ENCODE data around the gene MON1A.
"Not testable (repeated sequence)": the region's sequence is repeated elsewhere in the genome, so short reads cannot be mapped to it uniquely, and the experiment has no call there.

MON1A gene

DNA sequence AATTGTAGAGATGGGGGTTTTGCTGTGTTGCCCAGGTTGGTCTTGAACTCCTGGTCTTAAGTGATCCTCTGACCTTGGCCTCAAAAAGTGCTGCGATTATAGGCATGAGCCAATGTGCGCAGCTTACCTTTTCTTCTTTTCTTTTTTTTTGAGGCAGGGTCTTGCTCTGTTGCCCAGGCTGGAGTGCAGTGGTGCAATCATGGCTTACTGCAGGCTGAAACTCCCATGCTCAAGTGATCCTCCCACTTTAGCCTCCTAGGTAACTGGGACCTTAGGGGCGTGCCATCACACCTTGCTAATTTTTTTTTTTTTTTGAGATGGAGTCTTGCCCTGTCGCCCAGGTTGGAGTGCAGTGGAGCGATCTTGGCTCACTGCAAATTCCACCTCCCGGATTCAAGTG is 23.3 kb upstream of the MON1A start:
- TF ChIP-seq, protein P1, sequence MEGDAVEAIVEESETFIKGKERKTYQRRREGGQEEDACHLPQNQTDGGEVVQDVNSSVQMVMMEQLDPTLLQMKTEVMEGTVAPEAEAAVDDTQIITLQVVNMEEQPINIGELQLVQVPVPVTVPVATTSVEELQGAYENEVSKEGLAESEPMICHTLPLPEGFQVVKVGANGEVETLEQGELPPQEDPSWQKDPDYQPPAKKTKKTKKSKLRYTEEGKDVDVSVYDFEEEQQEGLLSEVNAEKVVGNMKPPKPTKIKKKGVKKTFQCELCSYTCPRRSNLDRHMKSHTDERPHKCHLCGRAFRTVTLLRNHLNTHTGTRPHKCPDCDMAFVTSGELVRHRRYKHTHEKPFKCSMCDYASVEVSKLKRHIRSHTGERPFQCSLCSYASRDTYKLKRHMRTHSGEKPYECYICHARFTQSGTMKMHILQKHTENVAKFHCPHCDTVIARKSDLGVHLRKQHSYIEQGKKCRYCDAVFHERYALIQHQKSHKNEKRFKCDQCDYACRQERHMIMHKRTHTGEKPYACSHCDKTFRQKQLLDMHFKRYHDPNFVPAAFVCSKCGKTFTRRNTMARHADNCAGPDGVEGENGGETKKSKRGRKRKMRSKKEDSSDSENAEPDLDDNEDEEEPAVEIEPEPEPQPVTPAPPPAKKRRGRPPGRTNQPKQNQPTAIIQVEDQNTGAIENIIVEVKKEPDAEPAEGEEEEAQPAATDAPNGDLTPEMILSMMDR (IDR thresholded peaks at IDR 0.05; ENCODE audit: low read depth, low read length) = no peak
- H3K4me3 ChIP-seq (ENCODE audit: low read depth, low read length) = no peak overlapping the region

DNA sequence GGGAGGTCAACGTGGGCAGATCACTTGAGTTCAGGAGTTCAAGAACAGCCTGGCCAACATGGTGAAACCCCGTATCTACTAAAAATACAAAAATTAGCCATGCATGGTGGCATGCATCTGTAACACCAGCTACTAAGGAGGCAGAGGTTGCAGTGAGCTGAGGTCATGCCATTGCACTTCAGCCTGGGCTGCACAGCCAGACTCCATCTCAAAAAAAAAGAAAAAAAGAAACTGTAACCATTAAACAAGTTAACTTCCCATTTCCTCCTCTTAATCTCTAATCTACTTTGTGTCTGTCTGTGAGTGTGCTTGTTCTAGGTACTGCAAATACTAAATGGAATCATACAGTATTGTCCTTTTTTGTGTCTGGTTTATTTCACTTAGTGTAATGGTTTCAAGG is 13.0 kb upstream of the MON1A start:
- TF ChIP-seq, protein P1 (IDR thresholded peaks at IDR 0.05; ENCODE audit: low read depth, low read length) = no peak
- no peak overlapping the region for H3K4me3 ChIP-seq (ENCODE audit: low read depth, low read length)

DNA sequence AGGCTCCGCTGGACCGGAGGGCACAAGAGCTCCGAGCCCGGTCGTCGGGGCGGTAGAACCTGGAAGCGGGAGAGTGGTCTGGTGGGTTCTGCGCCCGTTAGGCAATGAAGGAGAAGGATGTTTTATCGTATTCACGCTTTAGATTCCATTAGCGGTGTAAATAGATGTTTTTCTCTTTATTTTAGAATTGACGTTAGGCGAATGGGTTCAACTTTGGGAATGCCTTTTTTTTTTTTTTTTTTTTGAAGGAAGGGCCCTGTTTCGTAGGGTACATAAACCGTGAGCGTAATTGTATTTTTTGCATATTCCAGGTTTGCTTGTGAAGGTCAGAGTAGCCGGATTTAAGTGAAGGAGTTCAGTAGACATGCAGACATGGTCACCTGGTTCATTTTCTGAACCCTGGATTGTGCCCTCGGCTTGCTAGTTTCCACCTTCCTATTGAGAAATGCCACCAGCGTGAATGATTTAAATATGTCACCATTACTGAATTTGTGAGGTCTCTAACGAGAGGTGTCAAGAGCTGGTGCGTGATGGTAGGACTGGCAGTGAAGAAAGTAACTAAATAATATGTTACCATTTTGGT is 11.1 kb upstream of the MON1A start:
- H3K4me3 ChIP-seq (ENCODE audit: low read depth, low read length) = peak overlapping the region; percentile 93
- TF ChIP-seq, protein P1 (IDR thresholded peaks at IDR 0.05; ENCODE audit: low read depth, low read length) = no peak

DNA sequence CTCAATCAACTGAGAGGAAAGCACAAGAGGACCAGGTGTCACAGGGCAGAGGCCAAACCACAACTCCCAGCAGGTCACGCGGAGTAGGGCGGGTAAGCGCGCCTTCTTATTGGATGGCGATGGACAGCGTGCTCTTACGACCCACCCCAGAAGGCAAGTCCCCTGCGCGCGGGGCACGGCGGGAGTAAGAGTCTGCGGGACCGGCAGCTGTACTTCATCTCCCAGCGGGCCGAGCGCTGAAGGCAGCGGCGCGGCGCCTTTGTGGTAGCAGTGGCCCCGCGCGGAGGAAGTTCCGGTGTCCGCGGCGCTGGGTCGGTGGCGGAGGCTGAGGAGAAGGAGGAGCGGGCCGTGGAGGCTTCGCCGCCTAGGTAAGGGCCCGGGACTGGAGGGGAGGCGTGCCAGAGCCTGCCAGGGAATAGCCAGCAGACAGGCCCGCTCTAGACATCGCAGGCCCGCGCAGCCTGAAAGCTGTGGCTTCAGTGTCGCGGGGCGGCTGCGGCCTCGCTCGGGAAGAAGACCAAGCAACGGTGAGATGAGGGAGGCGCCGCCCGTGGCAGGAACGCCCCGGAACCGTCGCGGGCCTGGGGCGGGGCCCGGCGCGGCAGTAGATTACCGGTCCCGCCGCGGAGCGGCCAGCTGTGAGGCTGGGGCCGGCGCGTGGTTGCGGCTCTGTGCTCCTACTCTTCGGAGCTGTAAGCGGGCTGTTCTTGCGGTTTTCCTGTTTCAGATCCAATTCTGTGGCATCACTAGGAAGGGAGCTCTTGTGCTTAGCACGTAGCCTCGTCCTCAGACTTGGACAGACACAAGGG is 10.5 kb upstream of the MON1A start, which contains the start of gene RBM6:
RBM6 (plus strand) TSS at position 293 of the 809 bp plus-strand sequence. CDS start 22,492 bp downstream, outside the sequence.
- H3K4me3 ChIP-seq (ENCODE audit: low read depth, low read length) = peak within 1 kb of the TSS; percentile 93
- TF ChIP-seq, protein P1 (IDR thresholded peaks at IDR 0.05; ENCODE audit: low read depth, low read length) = no peak

DNA sequence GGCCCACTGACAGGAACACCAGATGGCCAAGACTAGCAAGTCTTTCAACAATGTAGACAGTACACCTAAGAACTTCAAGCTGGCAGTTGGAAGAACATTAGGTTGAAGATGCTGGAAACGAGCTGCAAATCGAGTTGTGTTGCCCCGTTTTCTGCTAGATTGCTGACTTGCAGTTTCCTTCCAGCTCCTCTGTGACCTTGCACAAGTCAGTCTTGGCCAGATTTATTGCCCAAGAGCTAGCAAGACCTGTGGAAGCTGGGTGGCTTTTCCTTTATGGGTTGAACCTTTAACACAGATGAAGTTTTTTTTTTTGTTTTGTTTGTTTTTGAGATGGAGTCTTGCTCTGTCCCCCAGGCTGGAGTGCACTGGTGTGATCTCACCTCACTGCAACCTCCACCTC is 7.5 kb upstream of the MON1A start:
- TF ChIP-seq, protein P1 (IDR thresholded peaks at IDR 0.05; ENCODE audit: low read depth, low read length) = no peak
- H3K4me3 ChIP-seq (ENCODE audit: low read depth, low read length) = no peak overlapping the region

DNA sequence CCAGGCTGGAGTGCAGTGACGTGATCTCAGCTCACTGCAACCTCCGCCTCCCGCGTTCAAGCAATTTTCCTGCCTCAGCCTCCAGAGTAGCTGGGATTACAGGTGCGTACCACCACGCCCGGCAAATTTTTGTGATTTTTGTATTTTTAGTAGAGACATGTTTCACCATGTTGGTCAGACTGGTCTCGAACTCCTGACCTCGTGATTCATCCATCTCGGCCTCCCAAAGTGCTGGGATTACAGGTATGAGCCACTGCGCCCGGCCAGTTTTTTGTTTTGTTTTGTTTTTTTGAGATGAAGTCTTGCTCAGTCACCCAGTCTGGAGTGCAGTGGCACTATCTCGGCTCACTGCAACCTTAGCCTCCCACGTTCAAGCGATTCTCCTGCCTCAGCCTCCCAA is 2.7 kb upstream of the MON1A start:
- not testable (repeated sequence) for H3K4me3 ChIP-seq (ENCODE audit: low read depth, low read length)

DNA sequence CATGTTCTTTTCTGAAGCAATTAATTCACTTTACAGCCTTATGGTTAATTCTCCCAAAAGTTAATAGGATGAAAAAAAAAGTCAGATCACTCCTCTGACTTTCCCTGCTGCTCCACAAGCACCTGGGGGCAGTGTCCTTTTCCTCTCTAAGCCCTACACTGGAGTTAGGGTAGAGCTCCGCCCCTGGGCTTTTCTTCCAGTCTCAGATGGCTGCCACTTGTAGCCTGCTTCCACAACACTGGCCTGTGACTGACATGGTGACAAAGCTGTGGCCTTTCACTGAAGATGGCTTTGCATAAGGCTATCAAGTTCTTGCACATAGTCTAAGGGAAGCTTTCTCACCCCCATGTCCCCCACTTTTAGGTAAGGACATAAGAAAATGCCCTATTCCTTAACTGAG is 1.3 kb upstream of the MON1A start:
- no peak overlapping the region for H3K4me3 ChIP-seq (ENCODE audit: low read depth, low read length)

More for the DNA sequence above, 1.3 kb upstream of the MON1A start:
- TF ChIP-seq, protein P1 (IDR thresholded peaks at IDR 0.05; ENCODE audit: low read depth, low read length) = no peak
